ENCODE results near the gene SLC28A1.

The SLC28A1 gene

GRCh38 chr15:84950570-84951111 lies 66.2 kb downstream of the SLC28A1 start:
- H3K27me3 ChIP-seq (ENCODE audit: insufficient read depth, low read length), result no peaks in the 10 kb centered on the region
- H3K4me1 ChIP-seq (ENCODE audit: insufficient read depth, low read length), result peaks cover 2% of the 10 kb centered on the region; the same call in 1 of the 2 replicates
- H3K9ac ChIP-seq (ENCODE audit: low read depth, low read length), result no peak overlapping the region
- H3K9me3 ChIP-seq (ENCODE audit: insufficient read depth, low read depth, low read length), result no peaks in the 10 kb centered on the region
- H3K4me3 ChIP-seq (ENCODE audit: low read length), result no peak overlapping the region
- no peak overlapping the region for H3K27ac ChIP-seq (ENCODE audit: low read length)
- no peaks in the 10 kb centered on the region for H3K36me3 ChIP-seq (ENCODE audit: insufficient read depth, low read depth, low read length)

- no peaks in the 10 kb centered on the region for H3K9me3 ChIP-seq (ENCODE audit: insufficient read depth, low read depth, low read length)
- no peaks in the 10 kb centered on the region for H3K36me3 ChIP-seq (ENCODE audit: insufficient read depth, low read depth, low read length)
- H3K4me1 ChIP-seq (ENCODE audit: insufficient read depth, low read length), result peaks cover 6% of the 10 kb centered on the region; the same call in 1 of the 2 replicates
- no peak overlapping the region for H3K27ac ChIP-seq (ENCODE audit: low read length)
- H3K4me3 ChIP-seq (ENCODE audit: low read length), result no peak overlapping the region
- H3K27me3 ChIP-seq (ENCODE audit: insufficient read depth, low read length), result no peaks in the 10 kb centered on the region
- H3K9ac ChIP-seq (ENCODE audit: low read depth, low read length), result no peak overlapping the region
Observed at GRCh38 chr15:84951736-84952135, 67.3 kb downstream of the SLC28A1 start.

- Histone ChIP-seq H3K27me3 (ENCODE audit: insufficient read depth, low read length) (no peaks in the 10 kb centered on the region), H3K36me3 (ENCODE audit: insufficient read depth, low read depth, low read length) (no peaks in the 10 kb centered on the region), H3K4me1 (ENCODE audit: insufficient read depth, low read length) (peaks cover 6% of the 10 kb centered on the region; the same call in 1 of the 2 replicates), H3K9ac (ENCODE audit: low read depth, low read length) (no peak overlapping the region), H3K27ac (ENCODE audit: low read length) (no peak overlapping the region), H3K4me3 (ENCODE audit: low read length) (no peak overlapping the region), H3K9me3 (ENCODE audit: insufficient read depth, low read depth, low read length) (no peaks in the 10 kb centered on the region)
Observed at GRCh38 chr15:84953136-84953535, 68.7 kb downstream of the SLC28A1 start.

GRCh38 chr15:84953726-84954125 lies 69.3 kb downstream of the SLC28A1 start:
- Histone ChIP-seq H3K36me3 (ENCODE audit: insufficient read depth, low read depth, low read length) (no peaks in the 10 kb centered on the region), H3K27ac (ENCODE audit: low read length) (no peak overlapping the region), H3K4me3 (ENCODE audit: low read length) (no peak overlapping the region), H3K27me3 (ENCODE audit: insufficient read depth, low read length) (no peaks in the 10 kb centered on the region), H3K9me3 (ENCODE audit: insufficient read depth, low read depth, low read length) (no peaks in the 10 kb centered on the region), H3K4me1 (ENCODE audit: insufficient read depth, low read length) (peaks cover 6% of the 10 kb centered on the region; the same call in 1 of the 2 replicates), H3K9ac (ENCODE audit: low read depth, low read length) (no peak overlapping the region)

- Histone ChIP-seq H3K27ac (ENCODE audit: low read length) (no peak overlapping the region), H3K4me3 (ENCODE audit: low read length) (no peak overlapping the region), H3K27me3 (ENCODE audit: insufficient read depth, low read length) (no peaks in the 10 kb centered on the region), H3K4me1 (ENCODE audit: insufficient read depth, low read length) (peaks cover 6% of the 10 kb centered on the region; the same call in 1 of the 2 replicates), H3K9ac (ENCODE audit: low read depth, low read length) (no peak overlapping the region), H3K36me3 (ENCODE audit: insufficient read depth, low read depth, low read length) (no peaks in the 10 kb centered on the region), H3K9me3 (ENCODE audit: insufficient read depth, low read depth, low read length) (no peaks in the 10 kb centered on the region)
Observed at GRCh38 chr15:84955089-84955848, 70.8 kb downstream of the SLC28A1 start.

GRCh38 chr15:84956199-84956598 lies 71.7 kb downstream of the SLC28A1 start:
- H3K36me3 ChIP-seq (ENCODE audit: insufficient read depth, low read depth, low read length), result no peaks in the 10 kb centered on the region
- H3K27me3 ChIP-seq (ENCODE audit: insufficient read depth, low read length), result no peaks in the 10 kb centered on the region
- H3K4me1 ChIP-seq (ENCODE audit: insufficient read depth, low read length), result peaks cover 10% of the 10 kb centered on the region; the same call in 1 of the 2 replicates
- no peak overlapping the region for H3K27ac ChIP-seq (ENCODE audit: low read length)
- H3K4me3 ChIP-seq (ENCODE audit: low read length), result no peak overlapping the region
- H3K9ac ChIP-seq (ENCODE audit: low read depth, low read length), result no peak overlapping the region
- H3K9me3 ChIP-seq (ENCODE audit: insufficient read depth, low read depth, low read length), result no peaks in the 10 kb centered on the region

- H3K4me1 ChIP-seq (ENCODE audit: insufficient read depth, low read length), result peaks cover 9% of the 10 kb centered on the region; the same call in 1 of the 2 replicates
- H3K9me3 ChIP-seq (ENCODE audit: insufficient read depth, low read depth, low read length), result no peaks in the 10 kb centered on the region
- H3K9ac ChIP-seq (ENCODE audit: low read depth, low read length), result peak overlapping the region; percentile 30; the same call in 1 of the 2 replicates
- no peak overlapping the region for H3K27ac ChIP-seq (ENCODE audit: low read length)
- H3K27me3 ChIP-seq (ENCODE audit: insufficient read depth, low read length), result no peaks in the 10 kb centered on the region
- H3K36me3 ChIP-seq (ENCODE audit: insufficient read depth, low read depth, low read length), result no peaks in the 10 kb centered on the region
- no peak overlapping the region for H3K4me3 ChIP-seq (ENCODE audit: low read length)
Observed at GRCh38 chr15:84960391-84961113, 76.1 kb downstream of the SLC28A1 start.

- H3K27ac ChIP-seq (ENCODE audit: low read length), result no peak overlapping the region
- H3K9me3 ChIP-seq (ENCODE audit: insufficient read depth, low read depth, low read length), result peaks cover under 1% of the 10 kb centered on the region; the same call in 1 of the 2 replicates
- no peak overlapping the region for H3K4me3 ChIP-seq (ENCODE audit: low read length)
- no peaks in the 10 kb centered on the region for H3K27me3 ChIP-seq (ENCODE audit: insufficient read depth, low read length)
- H3K36me3 ChIP-seq (ENCODE audit: insufficient read depth, low read depth, low read length), result no peaks in the 10 kb centered on the region
- peaks cover 5% of the 10 kb centered on the region; the same call in 1 of the 2 replicates for H3K4me1 ChIP-seq (ENCODE audit: insufficient read depth, low read length)
- peak overlapping the region; percentile 17; the same call in 1 of the 2 replicates for H3K9ac ChIP-seq (ENCODE audit: low read depth, low read length)
Observed at GRCh38 chr15:84961114-84961452, 76.6 kb downstream of the SLC28A1 start.

GRCh38 chr15:84961707-84962106 lies 77.2 kb downstream of the SLC28A1 start:
- peaks cover 6% of the 10 kb centered on the region for H3K9me3 ChIP-seq (ENCODE audit: insufficient read depth, low read depth, low read length)
- no peaks in the 10 kb centered on the region for H3K36me3 ChIP-seq (ENCODE audit: insufficient read depth, low read depth, low read length)
- no peak overlapping the region for H3K9ac ChIP-seq (ENCODE audit: low read depth, low read length)
- peaks cover 5% of the 10 kb centered on the region; the same call in 1 of the 2 replicates for H3K4me1 ChIP-seq (ENCODE audit: insufficient read depth, low read length)
- no peaks in the 10 kb centered on the region for H3K27me3 ChIP-seq (ENCODE audit: insufficient read depth, low read length)
- H3K27ac ChIP-seq (ENCODE audit: low read length), result no peak overlapping the region
- no peak overlapping the region for H3K4me3 ChIP-seq (ENCODE audit: low read length)

- H3K27me3 ChIP-seq (ENCODE audit: insufficient read depth, low read length), result no peaks in the 10 kb centered on the region
- no peak overlapping the region for H3K27ac ChIP-seq (ENCODE audit: low read length)
- no peak overlapping the region for H3K9ac ChIP-seq (ENCODE audit: low read depth, low read length)
- H3K4me1 ChIP-seq (ENCODE audit: insufficient read depth, low read length), result peaks cover 9% of the 10 kb centered on the region; the same call in 1 of the 2 replicates
- H3K9me3 ChIP-seq (ENCODE audit: insufficient read depth, low read depth, low read length), result peaks cover 6% of the 10 kb centered on the region
- H3K4me3 ChIP-seq (ENCODE audit: low read length), result no peak overlapping the region
- H3K36me3 ChIP-seq (ENCODE audit: insufficient read depth, low read depth, low read length), result no peaks in the 10 kb centered on the region
Observed at GRCh38 chr15:84962955-84963354, 78.5 kb downstream of the SLC28A1 start.

GRCh38 chr15:84967380-84967779 lies 82.9 kb downstream of the SLC28A1 start:
- Histone ChIP-seq H3K4me3 (ENCODE audit: low read length) (no peak overlapping the region), H3K27me3 (ENCODE audit: insufficient read depth, low read length) (no peaks in the 10 kb centered on the region), H3K36me3 (ENCODE audit: insufficient read depth, low read depth, low read length) (no peaks in the 10 kb centered on the region), H3K4me1 (ENCODE audit: insufficient read depth, low read length) (0 out of 2 replicates have a peak, but pooled peaks cover 5% of the 10 kb centered on the region), H3K9ac (ENCODE audit: low read depth, low read length) (no peak overlapping the region), H3K9me3 (ENCODE audit: insufficient read depth, low read depth, low read length) (peaks cover 6% of the 10 kb centered on the region), H3K27ac (ENCODE audit: low read length) (no peak overlapping the region)
